Measurements from ENCODE around the gene DENND2C. TPM values are rescaled to one million over a fixed set of nuclear protein-coding genes. Genes with fewer than 3 reads are reported as not detected.
"Not testable (repeated sequence)": the region's sequence is repeated elsewhere in the genome, so short reads cannot be mapped to it uniquely, and the experiment has no call there.

Gene DENND2C
- total and polyA plus RNA-seq, 2 donors from 2014 or later = 0.88 to 2.5 TPM

DNA sequence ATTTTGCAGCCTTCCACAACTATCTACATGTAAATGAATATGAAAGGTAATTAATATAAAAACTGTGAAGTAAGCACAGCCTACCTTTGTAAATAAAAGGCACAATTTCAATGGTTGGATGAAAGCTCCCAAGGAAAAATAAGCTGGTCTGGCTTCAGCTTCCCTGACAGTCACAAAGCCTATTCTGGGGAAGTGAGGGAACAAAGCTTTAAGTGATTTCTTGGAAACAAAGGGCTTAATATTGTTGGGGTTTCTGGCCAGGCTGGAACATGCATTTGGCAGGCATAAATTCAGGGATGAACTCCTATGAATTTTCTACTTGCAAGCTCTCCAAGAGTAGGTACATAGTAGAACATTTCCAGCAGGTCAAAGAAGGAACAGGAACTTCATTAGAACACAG is 105.7 kb downstream of the DENND2C start:
- FAIRE-seq = no peak
- TF ChIP-seq, protein P1, sequence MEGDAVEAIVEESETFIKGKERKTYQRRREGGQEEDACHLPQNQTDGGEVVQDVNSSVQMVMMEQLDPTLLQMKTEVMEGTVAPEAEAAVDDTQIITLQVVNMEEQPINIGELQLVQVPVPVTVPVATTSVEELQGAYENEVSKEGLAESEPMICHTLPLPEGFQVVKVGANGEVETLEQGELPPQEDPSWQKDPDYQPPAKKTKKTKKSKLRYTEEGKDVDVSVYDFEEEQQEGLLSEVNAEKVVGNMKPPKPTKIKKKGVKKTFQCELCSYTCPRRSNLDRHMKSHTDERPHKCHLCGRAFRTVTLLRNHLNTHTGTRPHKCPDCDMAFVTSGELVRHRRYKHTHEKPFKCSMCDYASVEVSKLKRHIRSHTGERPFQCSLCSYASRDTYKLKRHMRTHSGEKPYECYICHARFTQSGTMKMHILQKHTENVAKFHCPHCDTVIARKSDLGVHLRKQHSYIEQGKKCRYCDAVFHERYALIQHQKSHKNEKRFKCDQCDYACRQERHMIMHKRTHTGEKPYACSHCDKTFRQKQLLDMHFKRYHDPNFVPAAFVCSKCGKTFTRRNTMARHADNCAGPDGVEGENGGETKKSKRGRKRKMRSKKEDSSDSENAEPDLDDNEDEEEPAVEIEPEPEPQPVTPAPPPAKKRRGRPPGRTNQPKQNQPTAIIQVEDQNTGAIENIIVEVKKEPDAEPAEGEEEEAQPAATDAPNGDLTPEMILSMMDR (IDR thresholded peaks at IDR 0.05; ENCODE audit: borderline replicate concordance, extremely low read depth, insufficient read depth) = no peak
- Histone ChIP-seq H3K9ac (ENCODE audit: low read length in 3 of 3) (no peak overlapping the region), H3K27ac (ENCODE audit: low read depth in 2 of 2, low read length in 2 of 2) (no peak overlapping the region), H3K9me3 (ENCODE audit: control insufficient read depth in 2 of 3, insufficient read depth in 1 of 3, low read length in 3 of 3) (no peaks in the 10 kb centered on the region), H3K27me3 (ENCODE audit: control insufficient read depth, insufficient read depth, low read length) (no peaks in the 10 kb centered on the region), H3K4me1 (ENCODE audit: control insufficient read depth in 2 of 3, insufficient read depth in 2 of 3, low read depth in 1 of 3, low read length in 3 of 3) (no peaks in the 10 kb centered on the region), H3K4me3 (ENCODE audit: low read length in 3 of 3) (no peak overlapping the region), H3K36me3 (ENCODE audit: control insufficient read depth in 2 of 3, insufficient read depth in 3 of 3, low read length in 3 of 3) (peaks cover 10 to 13% (median 11%) of the 10 kb centered on the region in 3 donors)
- DNase-seq = no peak
- intact Hi-C loops (cut with DNase I) = no loop called here

DNA sequence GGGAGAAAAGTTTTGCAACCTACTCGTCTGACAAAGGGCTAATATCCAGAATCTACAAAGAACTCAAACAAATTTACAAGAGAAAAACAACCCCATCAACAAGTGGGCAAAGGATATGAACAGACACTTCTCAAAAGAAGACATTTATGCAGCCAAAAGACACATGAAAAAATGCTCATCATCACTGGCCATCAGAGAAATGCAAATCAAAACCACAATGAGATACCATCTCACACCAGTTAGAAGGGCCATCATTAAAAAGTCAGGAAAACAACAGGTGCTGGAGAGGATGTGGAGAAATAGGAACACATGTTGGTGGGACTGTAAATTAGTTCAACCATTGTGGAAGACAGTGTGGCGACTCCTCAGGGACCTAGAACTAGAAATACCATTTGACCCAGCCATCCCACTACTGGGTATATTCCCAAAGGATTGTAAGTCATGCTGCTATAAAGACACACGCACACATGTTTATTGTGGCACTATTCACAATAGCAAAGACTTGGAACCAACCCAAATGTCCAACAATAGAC is 106.8 kb downstream of the DENND2C start:
- H3K27ac ChIP-seq (ENCODE audit: low read depth in 2 of 2, low read length in 2 of 2); H3K9ac ChIP-seq (ENCODE audit: low read length in 3 of 3); FAIRE-seq; H3K4me3 ChIP-seq (ENCODE audit: low read length in 3 of 3); intact Hi-C loops (cut with DNase I); DNase-seq; H3K9me3 ChIP-seq (ENCODE audit: control insufficient read depth in 2 of 3, insufficient read depth in 1 of 3, low read length in 3 of 3); H3K27me3 ChIP-seq (ENCODE audit: control insufficient read depth, insufficient read depth, low read length); H3K4me1 ChIP-seq (ENCODE audit: control insufficient read depth in 2 of 3, insufficient read depth in 2 of 3, low read depth in 1 of 3, low read length in 3 of 3): not testable (repeated sequence)
- peaks cover 7 to 13% (median 9%) of the 10 kb centered on the region in 3 donors for H3K36me3 ChIP-seq (ENCODE audit: control insufficient read depth in 2 of 3, insufficient read depth in 3 of 3, low read length in 3 of 3)

DNA sequence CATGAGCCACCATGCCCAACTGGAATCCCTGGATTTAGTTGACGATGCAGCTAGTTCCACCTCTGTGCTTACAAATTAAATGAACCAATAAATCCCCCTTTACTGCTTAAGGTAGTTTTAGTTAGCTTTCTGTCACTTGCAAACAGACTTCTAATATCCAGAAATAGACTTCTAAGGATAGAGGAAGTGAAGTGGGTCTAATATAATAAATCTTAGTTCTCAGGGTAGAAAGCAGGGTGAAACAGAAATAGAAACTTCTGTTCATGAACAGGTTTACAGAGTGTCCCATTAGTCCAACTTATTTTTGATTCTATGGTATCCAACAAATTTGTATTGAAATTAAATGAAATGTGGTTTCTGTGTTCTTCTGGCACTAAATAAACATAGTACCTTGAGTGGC is 108.5 kb downstream of the DENND2C start:
- FAIRE-seq = no peak

DNA sequence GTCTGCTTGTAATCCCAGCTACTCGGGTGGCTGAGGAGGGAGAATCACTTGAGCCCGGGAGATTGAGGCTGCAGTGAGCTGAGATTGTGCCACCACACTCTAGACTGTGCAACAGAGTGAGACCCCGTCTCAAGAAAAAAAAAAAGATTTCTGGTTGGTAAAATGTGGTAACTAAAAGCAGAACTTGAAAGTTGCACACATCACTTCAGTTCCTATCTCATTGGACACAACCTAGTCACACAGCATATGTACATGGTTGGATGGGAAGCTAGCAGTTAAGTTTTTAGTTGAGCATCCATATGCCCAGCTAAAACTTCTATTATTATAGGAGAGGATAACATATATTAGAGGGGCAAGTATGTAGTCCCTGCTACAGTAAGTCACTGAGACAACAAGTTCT is 110.5 kb downstream of the DENND2C start:
- Histone ChIP-seq H3K9ac (ENCODE audit: low read length in 3 of 3) (no peak overlapping the region), H3K4me1 (ENCODE audit: control insufficient read depth in 2 of 3, insufficient read depth in 2 of 3, low read depth in 1 of 3, low read length in 3 of 3) (no peaks in the 10 kb centered on the region), H3K36me3 (ENCODE audit: control insufficient read depth in 2 of 3, insufficient read depth in 3 of 3, low read length in 3 of 3) (no peaks in the 10 kb centered on the region), H3K27ac (ENCODE audit: low read depth in 2 of 2, low read length in 2 of 2) (no peak overlapping the region), H3K9me3 (ENCODE audit: control insufficient read depth in 2 of 3, insufficient read depth in 1 of 3, low read length in 3 of 3) (no peaks in the 10 kb centered on the region), H3K4me3 (ENCODE audit: low read length in 3 of 3) (no peak overlapping the region), H3K27me3 (ENCODE audit: control insufficient read depth, insufficient read depth, low read length) (no peaks in the 10 kb centered on the region)
- no peak for DNase-seq
- intact Hi-C loops (cut with DNase I) = no loop called here
- no peak for FAIRE-seq
- TF ChIP-seq, protein P1 (IDR thresholded peaks at IDR 0.05; ENCODE audit: borderline replicate concordance, extremely low read depth, insufficient read depth) = no peak

More for the DNA sequence above, 108.5 kb downstream of the DENND2C start:
- Histone ChIP-seq H3K27me3 (ENCODE audit: control insufficient read depth, insufficient read depth, low read length) (no peaks in the 10 kb centered on the region), H3K9me3 (ENCODE audit: control insufficient read depth in 2 of 3, insufficient read depth in 1 of 3, low read length in 3 of 3) (no peaks in the 10 kb centered on the region), H3K27ac (ENCODE audit: low read depth in 2 of 2, low read length in 2 of 2) (no peak overlapping the region), H3K4me1 (ENCODE audit: control insufficient read depth in 2 of 3, insufficient read depth in 2 of 3, low read depth in 1 of 3, low read length in 3 of 3) (no peaks in the 10 kb centered on the region), H3K4me3 (ENCODE audit: low read length in 3 of 3) (no peak overlapping the region), H3K36me3 (ENCODE audit: control insufficient read depth in 2 of 3, insufficient read depth in 3 of 3, low read length in 3 of 3) (peaks cover 0 to 5% (median 0%) of the 10 kb centered on the region in 3 donors), H3K9ac (ENCODE audit: low read length in 3 of 3) (no peak overlapping the region)
- DNase-seq = no peak
- TF ChIP-seq, protein P1 (IDR thresholded peaks at IDR 0.05; ENCODE audit: borderline replicate concordance, extremely low read depth, insufficient read depth) = no peak
- intact Hi-C loops (cut with DNase I) = no loop called here
